Ishikawa (cell line): ENCODE results near the gene TOX2.

Experiments
- CEBPB ChIP-seq: IDR thresholded peaks from 2 replicates; pipeline ENCODE4 v1.6.1; 2012
- CREB1 ChIP-seq: IDR thresholded peaks from 2 replicates; pipeline ENCODE4 v1.6.1; 2012; ENCODE audit warnings: low read depth
- EGR1 ChIP-seq: IDR thresholded peaks from 2 replicates; pipeline ENCODE4 v1.6.1; 2012
- EP300 ChIP-seq: IDR thresholded peaks from 2 replicates; pipeline ENCODE4 v1.6.1; 2012; ENCODE audit warnings: borderline replicate concordance
- FOXM1 ChIP-seq: IDR thresholded peaks from 2 replicates; pipeline ENCODE4 v1.6.1; 2012; ENCODE audit warnings: low read depth, borderline replicate concordance
- NFIC ChIP-seq: IDR thresholded peaks from 2 replicates; pipeline ENCODE4 v1.6.1; 2012
- RAD21 ChIP-seq: IDR thresholded peaks from 2 replicates; pipeline ENCODE4 v1.6.1; 2012; ENCODE audit warnings: low read depth
- TAF1 ChIP-seq: IDR thresholded peaks from 2 replicates; pipeline ENCODE4 v1.6.1; 2012; ENCODE audit warnings: low read depth, mild to moderate bottlenecking
- TCF12 ChIP-seq: IDR thresholded peaks from 2 replicates; pipeline ENCODE4 v1.6.1; 2012; ENCODE audit warnings: low read depth
- TEAD4 ChIP-seq: IDR thresholded peaks from 2 replicates; pipeline ENCODE4 v1.6.1; 2012
- YY1 ChIP-seq: IDR thresholded peaks from 2 replicates; pipeline ENCODE4 v1.6.1; 2012; ENCODE audit warnings: low read depth
- ZBTB7A ChIP-seq: IDR thresholded peaks from 2 replicates; pipeline ENCODE4 v1.6.1; 2012; ENCODE audit warnings: low read depth
- TF ChIP-seq, protein P1 (sequence below): IDR thresholded peaks from 2 replicates; pipeline ENCODE4 v1.6.1; 2012; ENCODE audit warnings: low read depth, mild to moderate bottlenecking
- TF ChIP-seq, protein P2 (sequence below): IDR thresholded peaks from 2 replicates; pipeline ENCODE4 v1.6.1; 2012
- TF ChIP-seq, protein P3 (sequence below): IDR thresholded peaks from 2 replicates; pipeline ENCODE4 v1.6.1; 2012

The TOX2 gene

DNA sequence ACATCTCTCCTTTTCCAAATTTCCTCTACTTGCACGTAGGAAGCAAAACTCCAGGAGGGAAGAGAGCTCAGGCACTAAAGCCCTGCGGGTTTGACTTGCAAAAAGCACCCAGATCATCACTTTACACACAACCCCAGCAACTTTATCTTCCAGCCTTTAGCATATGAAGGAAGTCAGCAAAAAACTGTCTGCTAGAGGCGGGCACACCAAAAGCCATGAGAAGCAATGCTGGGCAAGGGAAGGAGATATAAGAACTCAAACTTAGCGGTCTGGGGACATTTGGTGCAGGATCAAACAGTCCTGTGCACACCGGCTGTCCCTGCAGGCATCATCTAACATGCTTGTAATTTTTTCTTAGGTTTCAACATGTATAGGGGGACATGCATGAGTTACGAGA is 159.0 kb downstream of the TOX2 start:
- TF ChIP-seq, protein P1, sequence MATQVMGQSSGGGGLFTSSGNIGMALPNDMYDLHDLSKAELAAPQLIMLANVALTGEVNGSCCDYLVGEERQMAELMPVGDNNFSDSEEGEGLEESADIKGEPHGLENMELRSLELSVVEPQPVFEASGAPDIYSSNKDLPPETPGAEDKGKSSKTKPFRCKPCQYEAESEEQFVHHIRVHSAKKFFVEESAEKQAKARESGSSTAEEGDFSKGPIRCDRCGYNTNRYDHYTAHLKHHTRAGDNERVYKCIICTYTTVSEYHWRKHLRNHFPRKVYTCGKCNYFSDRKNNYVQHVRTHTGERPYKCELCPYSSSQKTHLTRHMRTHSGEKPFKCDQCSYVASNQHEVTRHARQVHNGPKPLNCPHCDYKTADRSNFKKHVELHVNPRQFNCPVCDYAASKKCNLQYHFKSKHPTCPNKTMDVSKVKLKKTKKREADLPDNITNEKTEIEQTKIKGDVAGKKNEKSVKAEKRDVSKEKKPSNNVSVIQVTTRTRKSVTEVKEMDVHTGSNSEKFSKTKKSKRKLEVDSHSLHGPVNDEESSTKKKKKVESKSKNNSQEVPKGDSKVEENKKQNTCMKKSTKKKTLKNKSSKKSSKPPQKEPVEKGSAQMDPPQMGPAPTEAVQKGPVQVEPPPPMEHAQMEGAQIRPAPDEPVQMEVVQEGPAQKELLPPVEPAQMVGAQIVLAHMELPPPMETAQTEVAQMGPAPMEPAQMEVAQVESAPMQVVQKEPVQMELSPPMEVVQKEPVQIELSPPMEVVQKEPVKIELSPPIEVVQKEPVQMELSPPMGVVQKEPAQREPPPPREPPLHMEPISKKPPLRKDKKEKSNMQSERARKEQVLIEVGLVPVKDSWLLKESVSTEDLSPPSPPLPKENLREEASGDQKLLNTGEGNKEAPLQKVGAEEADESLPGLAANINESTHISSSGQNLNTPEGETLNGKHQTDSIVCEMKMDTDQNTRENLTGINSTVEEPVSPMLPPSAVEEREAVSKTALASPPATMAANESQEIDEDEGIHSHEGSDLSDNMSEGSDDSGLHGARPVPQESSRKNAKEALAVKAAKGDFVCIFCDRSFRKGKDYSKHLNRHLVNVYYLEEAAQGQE, result no peak
- no peak for TF ChIP-seq NFIC
- TF ChIP-seq CREB1, result no peak
- TF ChIP-seq TAF1, result no peak
- no peak for TF ChIP-seq TEAD4
- TF ChIP-seq RAD21, result no peak
- TF ChIP-seq EP300, result no peak
- TF ChIP-seq YY1, result no peak
- TF ChIP-seq, protein P2, sequence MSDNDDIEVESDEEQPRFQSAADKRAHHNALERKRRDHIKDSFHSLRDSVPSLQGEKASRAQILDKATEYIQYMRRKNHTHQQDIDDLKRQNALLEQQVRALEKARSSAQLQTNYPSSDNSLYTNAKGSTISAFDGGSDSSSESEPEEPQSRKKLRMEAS, result no peak
- TF ChIP-seq TCF12, result no peak
- TF ChIP-seq FOXM1, result no peak

DNA sequence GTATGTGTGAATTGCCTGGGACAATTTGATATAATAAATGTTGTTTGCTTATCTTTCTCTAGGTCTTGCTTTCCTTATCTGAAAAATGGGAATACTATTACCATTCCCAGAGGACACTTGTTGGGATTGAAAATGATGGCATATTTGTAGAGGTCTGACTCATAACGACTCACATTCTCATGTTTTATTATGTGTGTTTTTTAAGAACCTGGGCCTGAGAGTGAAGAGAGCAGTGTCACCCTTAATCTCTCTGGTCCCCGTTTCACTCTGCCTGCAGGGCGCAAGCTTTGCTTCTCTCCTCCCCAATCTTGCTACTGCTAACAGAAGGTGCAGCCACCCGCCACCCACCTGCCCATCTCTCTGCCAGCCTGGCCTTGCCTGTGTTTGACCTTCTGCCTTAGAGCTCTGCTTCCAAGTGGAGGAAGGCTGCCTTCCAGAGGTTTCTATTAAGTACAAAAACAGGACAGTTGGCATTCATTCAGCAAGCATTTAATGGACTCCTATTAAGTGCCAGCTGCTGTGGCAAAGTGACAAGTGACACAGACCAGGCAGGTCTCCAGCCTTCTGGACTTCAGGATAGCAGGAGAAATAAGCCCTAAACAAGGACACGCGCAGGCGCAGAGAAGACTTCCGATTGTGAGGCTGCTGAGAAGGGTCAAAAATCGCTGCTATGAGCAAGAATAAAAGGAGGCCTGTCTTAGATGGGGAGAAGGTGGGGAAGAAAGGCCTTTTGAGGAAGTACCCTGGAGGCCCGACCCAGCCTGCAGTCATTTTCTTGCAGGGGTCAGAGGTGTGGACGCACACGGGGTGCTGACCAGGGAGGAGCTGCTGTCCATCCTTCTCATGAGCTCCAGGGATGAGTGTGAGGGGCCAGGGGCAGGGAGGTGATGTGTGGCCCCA is 159.8 kb downstream of the TOX2 start:
- no peak for TF ChIP-seq TCF12
- TF ChIP-seq, protein P3, sequence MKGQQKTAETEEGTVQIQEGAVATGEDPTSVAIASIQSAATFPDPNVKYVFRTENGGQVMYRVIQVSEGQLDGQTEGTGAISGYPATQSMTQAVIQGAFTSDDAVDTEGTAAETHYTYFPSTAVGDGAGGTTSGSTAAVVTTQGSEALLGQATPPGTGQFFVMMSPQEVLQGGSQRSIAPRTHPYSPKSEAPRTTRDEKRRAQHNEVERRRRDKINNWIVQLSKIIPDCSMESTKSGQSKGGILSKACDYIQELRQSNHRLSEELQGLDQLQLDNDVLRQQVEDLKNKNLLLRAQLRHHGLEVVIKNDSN, result no peak
- no peak for TF ChIP-seq EP300
- TF ChIP-seq CREB1, result no peak
- TF ChIP-seq YY1, result no peak
- no peak for TF ChIP-seq ZBTB7A
- no peak for TF ChIP-seq TEAD4
- no peak for TF ChIP-seq CEBPB

DNA sequence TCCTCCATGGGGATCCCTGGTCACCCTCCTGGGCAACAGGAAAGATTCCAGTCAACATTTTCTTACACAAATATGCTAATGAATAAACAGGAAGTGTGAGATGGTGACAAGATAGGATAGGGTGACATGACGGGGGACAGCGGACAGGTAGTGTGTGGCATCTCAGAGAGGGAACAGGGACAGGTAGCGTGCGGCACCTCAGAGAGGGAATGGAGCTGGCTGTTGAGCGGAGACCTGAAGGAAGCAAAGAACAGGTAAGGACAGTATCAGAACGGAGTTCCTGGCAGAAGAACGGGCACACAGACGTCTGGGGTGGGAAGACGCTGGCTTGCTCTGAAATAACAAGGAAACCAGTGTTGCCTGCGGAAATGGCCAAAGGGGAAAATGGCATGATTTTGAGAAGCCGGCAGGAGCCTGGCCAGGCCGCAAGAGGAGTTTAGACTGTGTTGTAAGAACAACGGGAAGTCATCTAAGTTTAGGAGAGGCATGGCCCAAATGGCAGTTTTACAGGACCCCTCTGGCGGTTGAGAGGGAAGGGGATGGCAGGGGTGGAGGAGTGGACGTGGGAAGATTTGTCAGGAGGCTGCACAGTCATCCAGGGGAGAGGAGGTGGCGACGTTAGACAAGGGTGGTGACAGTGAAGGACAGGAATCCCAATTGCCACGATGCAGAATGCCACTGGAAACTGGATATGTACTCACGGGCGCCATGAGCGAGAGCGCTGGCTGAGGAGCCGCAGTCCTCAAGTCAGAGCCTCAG is 160.7 kb downstream of the TOX2 start:
- TF ChIP-seq RAD21 (no peak), TAF1 (no peak), FOXM1 (no peak), CEBPB (no peak), NFIC (no peak), CREB1 (no peak), EGR1 (no peak), ZBTB7A (no peak), YY1 (no peak), EP300 (no peak), TEAD4 (no peak), TCF12 (no peak)
- TF ChIP-seq, protein P2, result no peak
- TF ChIP-seq, protein P1, result no peak
- TF ChIP-seq, protein P3, result no peak

DNA sequence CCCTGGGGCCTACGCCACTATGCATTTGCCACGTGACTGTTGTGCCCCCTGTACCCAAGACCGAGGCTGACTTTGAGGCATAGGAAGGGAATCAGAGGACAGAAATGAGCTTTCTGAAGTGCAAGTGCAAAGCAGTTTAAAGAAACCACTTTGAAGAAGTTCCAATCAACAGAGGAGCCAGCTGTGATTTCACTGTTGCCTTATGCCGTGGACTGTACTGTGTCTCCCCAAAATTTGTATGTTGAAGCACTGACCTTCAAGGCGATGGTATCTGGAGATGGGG is 161.2 kb downstream of the TOX2 start:
- no peak for TF ChIP-seq EP300
- no peak for TF ChIP-seq TAF1
- no peak for TF ChIP-seq NFIC

DNA sequence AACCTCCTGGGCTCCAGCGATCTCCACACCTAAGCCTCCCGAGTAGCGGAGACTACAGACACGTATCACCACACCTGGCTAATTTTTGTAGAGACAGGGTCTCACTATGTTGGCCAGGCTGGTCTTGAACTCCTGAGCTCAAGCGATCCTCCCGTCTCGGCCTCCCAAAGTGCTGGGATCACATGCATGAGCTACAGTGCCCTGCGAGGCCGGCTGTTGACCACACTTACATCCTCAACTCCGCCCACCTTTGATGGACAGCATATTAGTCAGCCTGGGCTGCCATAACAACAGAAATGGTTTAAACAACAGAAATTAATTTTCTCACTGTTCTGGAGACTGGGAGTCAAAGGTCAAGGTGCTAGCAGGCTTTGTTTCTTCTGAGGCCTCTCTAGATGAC is 164.6 kb downstream of the TOX2 start:
- TF ChIP-seq EP300 (no peak), EGR1 (no peak), TCF12 (no peak), NFIC (no peak), RAD21 (no peak), CREB1 (no peak), CEBPB (no peak), FOXM1 (no peak), YY1 (no peak), TEAD4 (no peak), TAF1 (no peak), ZBTB7A (no peak)
- TF ChIP-seq, protein P2, result no peak
- TF ChIP-seq, protein P3, result no peak
- TF ChIP-seq, protein P1, result no peak
